ENCODE results near the gene TFCP2. TPM values are rescaled to one million over a fixed set of nuclear protein-coding genes. Genes with fewer than 3 reads are reported as not detected.

TFCP2 gene
- total and polyA plus RNA-seq, 7 donors: 7.8 to 24.6 (median 16.4) TPM

DNA sequence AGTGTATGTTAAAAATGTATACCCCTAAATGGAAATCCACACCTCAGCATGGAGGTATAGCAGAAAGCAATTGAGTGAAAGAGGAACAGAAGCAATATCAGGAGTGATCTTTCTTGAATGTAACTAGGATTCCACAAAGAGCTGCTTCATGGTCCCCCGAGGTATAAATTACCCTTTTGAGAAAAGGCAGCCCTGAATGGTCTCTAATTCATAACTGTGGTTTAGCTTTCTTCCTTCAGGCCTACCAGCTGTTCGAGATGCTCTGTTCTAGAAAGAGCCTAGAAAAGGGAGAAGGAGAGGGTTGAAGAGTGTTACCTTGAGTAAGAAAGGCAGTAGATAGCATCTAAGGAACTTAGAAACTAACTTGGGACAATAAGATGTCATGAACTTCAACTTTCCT is 46.6 kb downstream of the TFCP2 start:
- TF ChIP-seq, protein P1, sequence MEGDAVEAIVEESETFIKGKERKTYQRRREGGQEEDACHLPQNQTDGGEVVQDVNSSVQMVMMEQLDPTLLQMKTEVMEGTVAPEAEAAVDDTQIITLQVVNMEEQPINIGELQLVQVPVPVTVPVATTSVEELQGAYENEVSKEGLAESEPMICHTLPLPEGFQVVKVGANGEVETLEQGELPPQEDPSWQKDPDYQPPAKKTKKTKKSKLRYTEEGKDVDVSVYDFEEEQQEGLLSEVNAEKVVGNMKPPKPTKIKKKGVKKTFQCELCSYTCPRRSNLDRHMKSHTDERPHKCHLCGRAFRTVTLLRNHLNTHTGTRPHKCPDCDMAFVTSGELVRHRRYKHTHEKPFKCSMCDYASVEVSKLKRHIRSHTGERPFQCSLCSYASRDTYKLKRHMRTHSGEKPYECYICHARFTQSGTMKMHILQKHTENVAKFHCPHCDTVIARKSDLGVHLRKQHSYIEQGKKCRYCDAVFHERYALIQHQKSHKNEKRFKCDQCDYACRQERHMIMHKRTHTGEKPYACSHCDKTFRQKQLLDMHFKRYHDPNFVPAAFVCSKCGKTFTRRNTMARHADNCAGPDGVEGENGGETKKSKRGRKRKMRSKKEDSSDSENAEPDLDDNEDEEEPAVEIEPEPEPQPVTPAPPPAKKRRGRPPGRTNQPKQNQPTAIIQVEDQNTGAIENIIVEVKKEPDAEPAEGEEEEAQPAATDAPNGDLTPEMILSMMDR (IDR thresholded peaks at IDR 0.05): no peak
- intact Hi-C loops (cut with DNase I): loop anchor here in 1 of 2 donors (5.0 kb wide), 1 partner anchor 41 kb away; no protein-coding TSS in a partner anchor
- Histone ChIP-seq H3K27ac (peak overlapping the region; percentile 46), H3K36me3 (ENCODE audit: insufficient read depth in 1 of 2, low read depth in 1 of 2) (peaks cover 0 to 8% of the 10 kb centered on the region in 2 donors), H3K9me3 (no peaks in the 10 kb centered on the region), H3K27me3 (ENCODE audit: insufficient read depth in 3 of 3, low read length in 2 of 3) (no peaks in the 10 kb centered on the region), H3K4me3 (no peak overlapping the region), H3K4me1 (peaks cover 31% of the 10 kb centered on the region)
- no peak for ATAC-seq
- DNase-seq: no peak
- 69 to 90% (median 78%) methylated on average over 2 of the region's 2 CpGs for WGBS, 3 donors

DNA sequence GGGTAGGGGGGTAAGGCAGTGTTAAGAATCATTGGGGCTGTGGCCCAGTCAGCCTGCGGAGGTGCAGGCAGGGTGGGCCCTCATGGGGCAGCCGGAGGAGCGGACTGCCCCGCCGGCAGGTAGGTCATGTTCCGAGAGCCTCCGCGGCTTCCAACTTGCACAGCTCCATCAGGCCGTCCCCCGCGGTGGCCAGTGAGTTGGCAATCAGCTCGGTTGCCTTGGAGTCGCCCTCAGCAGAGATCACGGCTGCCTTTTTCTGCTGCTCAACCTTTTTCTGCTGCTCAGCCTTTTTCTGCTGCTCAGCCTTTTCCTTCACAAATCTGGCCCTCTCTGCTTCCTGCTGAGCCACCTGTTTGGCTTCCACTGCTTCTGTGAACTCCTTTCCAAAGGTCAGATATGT is 48.4 kb downstream of the TFCP2 start:
- H3K4me3 ChIP-seq: no peak overlapping the region
- no peak for ATAC-seq
- no peak overlapping the region for H3K27ac ChIP-seq
- intact Hi-C loops (cut with DNase I): no loop called here
- TF ChIP-seq, protein P1 (IDR thresholded peaks at IDR 0.05): no peak
- no peaks in the 10 kb centered on the region for H3K9me3 ChIP-seq
- H3K27me3 ChIP-seq (ENCODE audit: insufficient read depth in 3 of 3, low read length in 2 of 3): no peaks in the 10 kb centered on the region
- 93 to 96% (median 94%) methylated on average over 14 of the region's 14 CpGs for WGBS, 3 donors
- peaks cover 31% of the 10 kb centered on the region for H3K4me1 ChIP-seq
- H3K36me3 ChIP-seq (ENCODE audit: insufficient read depth in 1 of 2, low read depth in 1 of 2): peaks cover 0 to 3% of the 10 kb centered on the region in 2 donors
- no peak for DNase-seq

DNA sequence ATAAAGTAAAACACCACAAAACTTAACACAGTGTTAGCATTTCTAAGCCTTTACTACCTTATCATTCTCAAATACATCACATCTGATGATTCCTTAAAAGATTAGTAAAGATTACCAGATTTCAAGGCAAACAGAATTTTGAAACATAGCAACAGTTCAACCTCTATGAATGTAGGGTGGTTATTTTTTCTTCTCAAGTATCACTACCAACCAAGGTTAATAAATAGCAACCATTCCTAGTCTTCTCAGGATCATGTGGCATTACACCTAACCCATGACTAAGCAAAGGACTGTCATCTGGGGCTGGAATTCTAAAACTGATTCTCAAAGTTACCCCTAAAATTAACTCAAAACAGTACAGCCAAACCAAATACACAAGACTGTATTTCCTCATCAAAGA is 50.1 kb downstream of the TFCP2 start:
- H3K4me3 ChIP-seq: peak overlapping the region; percentile 19
- ATAC-seq: peak in 3 of 4 donors; percentile 54 to 69 (median 67)
- DNase-seq: no peak
- no peaks in the 10 kb centered on the region for H3K27me3 ChIP-seq (ENCODE audit: insufficient read depth in 3 of 3, low read length in 2 of 3)
- intact Hi-C loops (cut with DNase I): no loop called here
- H3K27ac ChIP-seq: peak overlapping the region; percentile 58
- no peaks in the 10 kb centered on the region for H3K9me3 ChIP-seq
- peaks cover 35% of the 10 kb centered on the region for H3K4me1 ChIP-seq
- H3K36me3 ChIP-seq (ENCODE audit: insufficient read depth in 1 of 2, low read depth in 1 of 2): peaks cover 0 to 3% of the 10 kb centered on the region in 2 donors
- TF ChIP-seq, protein P1 (IDR thresholded peaks at IDR 0.05): no peak

DNA sequence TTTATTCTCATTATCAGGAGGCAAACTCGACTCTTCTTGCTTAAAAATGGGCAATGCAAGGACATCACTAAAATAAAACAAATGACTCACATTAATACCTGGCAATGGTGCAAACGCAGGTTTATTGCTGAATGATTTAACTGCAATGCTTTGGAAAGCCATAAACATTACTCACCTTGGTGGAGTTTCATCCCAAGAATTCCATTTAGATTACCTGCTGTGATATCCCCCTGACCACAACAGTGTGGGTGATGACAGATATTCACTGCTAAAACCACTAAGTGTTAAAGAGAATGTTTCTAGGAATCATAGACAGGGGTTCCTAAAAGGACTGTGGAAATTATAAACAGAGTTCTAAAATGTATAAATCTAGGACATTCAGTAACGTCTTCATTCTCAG is 54.2 kb downstream of the TFCP2 start:
- Histone ChIP-seq H3K9me3 (no peaks in the 10 kb centered on the region), H3K27me3 (ENCODE audit: insufficient read depth in 3 of 3, low read length in 2 of 3) (no peaks in the 10 kb centered on the region), H3K27ac (no peak overlapping the region), H3K4me1 (peaks cover 19% of the 10 kb centered on the region), H3K4me3 (no peak overlapping the region), H3K36me3 (ENCODE audit: insufficient read depth in 1 of 2, low read depth in 1 of 2) (peaks cover 0 to 30% of the 10 kb centered on the region in 2 donors)
- no peak for DNase-seq
- ATAC-seq: peak; percentile 48 to 93 (median 79)
- 85 to 87% (median 86%) methylated on average over 3 of the region's 3 CpGs for WGBS, 3 donors
- TF ChIP-seq, protein P1 (IDR thresholded peaks at IDR 0.05): no peak
- intact Hi-C loops (cut with DNase I): no loop called here

DNA sequence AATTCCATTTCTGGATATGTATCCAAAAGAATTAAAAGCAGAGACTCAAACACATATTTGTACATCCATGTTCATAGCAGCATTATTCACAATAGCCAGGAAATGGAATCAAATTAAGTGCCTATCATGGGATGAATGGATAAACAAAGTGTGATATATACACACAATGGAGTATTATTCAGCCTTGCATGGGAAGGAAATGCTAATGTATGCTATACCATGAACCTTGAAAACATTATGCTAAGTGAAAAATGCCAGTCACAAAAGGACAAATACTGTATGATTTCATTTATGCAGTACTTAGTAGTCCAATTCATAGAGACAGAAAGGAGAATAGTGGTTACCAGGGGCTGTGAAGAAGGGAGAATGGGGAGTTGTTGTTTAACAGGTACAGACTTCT is 57.4 kb downstream of the TFCP2 start:
- H3K4me3 ChIP-seq: no peak overlapping the region
- H3K9me3 ChIP-seq: no peaks in the 10 kb centered on the region
- TF ChIP-seq, protein P1 (IDR thresholded peaks at IDR 0.05): no peak
- DNase-seq (no peak), ATAC-seq (no peak)
- H3K36me3 ChIP-seq (ENCODE audit: insufficient read depth in 1 of 2, low read depth in 1 of 2): peaks cover 0 to 60% of the 10 kb centered on the region in 2 donors
- no peak overlapping the region for H3K27ac ChIP-seq
- intact Hi-C loops (cut with DNase I): no loop called here
- H3K27me3 ChIP-seq (ENCODE audit: insufficient read depth in 3 of 3, low read length in 2 of 3): no peaks in the 10 kb centered on the region
- H3K4me1 ChIP-seq: peaks cover 4% of the 10 kb centered on the region

Measured in psoas muscle (tissue), 8 donors.